ENCODE data around the gene SNX20.

Gene SNX20

GRCh38 chr16:50625374-50625773 lies 55.7 kb downstream of the SNX20 start:
- H3K27ac Mint-ChIP-seq, result no peak overlapping the region
- H3K4me3 Mint-ChIP-seq, result no peak overlapping the region
- DNase-seq, result no peak
- peaks cover 31% of the 10 kb centered on the region for H3K4me1 Mint-ChIP-seq
- H3K27me3 Mint-ChIP-seq, result peaks cover 6% of the 10 kb centered on the region
- CTCF ChIA-PET, result interaction anchor here (1.1 to 2.6 kb wide), 4 partner anchors 10 to 181 kb away, joined by 5 to 10 read pairs (median 6); no protein-coding TSS in a partner anchor
- no peaks in the 10 kb centered on the region for H3K36me3 Mint-ChIP-seq
- H3K9me3 Mint-ChIP-seq, result no peaks in the 10 kb centered on the region

DNA sequence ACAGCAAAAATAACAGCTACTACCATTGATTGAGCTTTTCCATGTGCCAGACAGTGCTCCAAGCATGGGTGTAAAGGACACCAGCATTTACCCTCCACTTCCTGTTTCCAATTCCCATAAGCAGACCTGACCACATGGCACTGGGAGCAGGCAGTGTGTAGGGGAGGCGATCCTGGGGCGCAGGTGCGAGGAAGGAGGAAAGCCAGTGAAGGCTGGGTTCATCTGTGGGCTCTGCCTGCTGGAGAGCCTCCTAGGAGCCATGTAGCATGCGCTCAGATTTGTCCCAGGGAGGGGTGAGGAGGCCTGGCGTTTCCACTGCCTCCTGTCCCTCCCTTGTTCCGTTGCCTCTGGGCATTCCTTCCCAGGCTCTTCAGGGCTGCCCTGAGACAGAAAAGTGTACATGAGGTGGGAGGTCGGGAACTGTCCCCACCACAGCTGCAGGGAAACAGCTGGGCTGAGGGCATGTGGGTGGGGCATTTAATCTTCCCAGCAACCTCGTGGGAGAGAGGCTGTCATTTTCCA lies 56.6 kb downstream of the SNX20 start:
- Mint-ChIP-seq H3K27me3 (peaks cover 3% of the 10 kb centered on the region), H3K27ac (no peak overlapping the region), H3K4me1 (peaks cover 31% of the 10 kb centered on the region), H3K36me3 (no peaks in the 10 kb centered on the region), H3K9me3 (no peaks in the 10 kb centered on the region), H3K4me3 (no peak overlapping the region)
- CTCF ChIA-PET, result interaction anchor here (2.6 kb wide), 1 partner anchor 41 kb away, joined by 10 read pairs; no protein-coding TSS in a partner anchor
- no peak for DNase-seq

GRCh38 chr16:50622643-50623369 lies 58.3 kb downstream of the SNX20 start:
- Mint-ChIP-seq H3K4me1 (peaks cover 29% of the 10 kb centered on the region), H3K27me3 (peaks cover 3% of the 10 kb centered on the region), H3K9me3 (no peaks in the 10 kb centered on the region), H3K36me3 (no peaks in the 10 kb centered on the region), H3K4me3 (no peak overlapping the region), H3K27ac (no peak overlapping the region)
- DNase-seq, result no peak
- CTCF ChIA-PET, result interaction anchor here (0.6 to 0.8 kb wide), 2 partner anchors 55 to 184 kb away, joined by 3 read pairs; no protein-coding TSS in a partner anchor

- Mint-ChIP-seq H3K36me3 (no peaks in the 10 kb centered on the region), H3K4me1 (peaks cover 29% of the 10 kb centered on the region), H3K27me3 (peaks cover 3% of the 10 kb centered on the region)
These were observed 59.1 kb downstream of the SNX20 start for GRCh38 chr16:50622029-50622428.

More at GRCh38 chr16:50622029-50622428, 59.1 kb downstream of the SNX20 start:
- Mint-ChIP-seq H3K27ac (no peak overlapping the region), H3K9me3 (no peaks in the 10 kb centered on the region), H3K4me3 (no peak overlapping the region)
- DNase-seq, result no peak
- CTCF ChIA-PET, result interaction anchor here (0.8 kb wide), 1 partner anchor 184 kb away, joined by 3 read pairs; no protein-coding TSS in a partner anchor
